ENCODE measurements around the gene BLNK. TPM values are rescaled to one million over a fixed set of nuclear protein-coding genes. Genes with fewer than 3 reads are reported as not detected.

BLNK gene
- total and polyA plus RNA-seq, 2 of the 13 experiments (the other 11 are each of a cell fraction or from before 2014, with no cell fraction given) = not detected

- ATAC-seq (no peak), FAIRE-seq (no peak), DNase-seq (ENCODE audit: low spot score) (no peak)
- intact Hi-C loops (cut with micrococcal nuclease; ENCODE audit: unreplicated experiment) (no loop called here), in situ Hi-C loops (cut with HindIII; ENCODE audit: extremely low pct_ligation_motif_present, low pct_unique_long_range_greater_than_20kb) (no loop called here)
- Histone ChIP-seq H3K9ac (ENCODE audit: insufficient read depth, low read depth, low read length) (no peak overlapping the region), H3K27ac (ENCODE audit: extremely low read length, insufficient read depth, low read length) (no peak overlapping the region), H4K20me1 (ENCODE audit: insufficient read depth, low read length) (no peaks in the 10 kb centered on the region), H3K9me3 (ENCODE audit: low read length) (no peaks in the 10 kb centered on the region), H3K4me1 (ENCODE audit: insufficient read depth, low read length) (peaks cover 11% of the 10 kb centered on the region), H2AFZ (ENCODE audit: low read length) (no peak overlapping the region), H3K79me2 (ENCODE audit: insufficient read depth, low read length) (no peaks in the 10 kb centered on the region), H3K27me3 (ENCODE audit: control insufficient read depth in 1 of 2, insufficient read depth in 2 of 2, low read length in 2 of 2) (no peaks in the 10 kb centered on the region; a peak in 1 of 5 replicates), H3K4me2 (ENCODE audit: low read depth, low read length) (no peak overlapping the region), H3K36me3 (replicated peaks in 1 of 2; ENCODE audit: control insufficient read depth in 1 of 2, insufficient read depth in 2 of 2, low read length in 2 of 2) (no peaks in the 10 kb centered on the region), H3K4me3 (replicated peaks in 1 of 3; ENCODE audit: insufficient read depth in 1 of 3, low read depth in 2 of 3, low read length in 3 of 3) (no peak overlapping the region)
- BruUV-seq (replicated peaks) = no TSS peak
- POLR2A ChIA-PET = no interaction called here
- CTCF ChIA-PET (ENCODE audit: low intra/inter-chr PET ratio, low total read pairs) = no interaction called here
- 3% methylated on average over 2 of the region's 2 CpGs for WGBS (ENCODE audit: low lambda C conversion rate)
- TF ChIP-seq TMF1 (CRISPR knock-in tag; IDR thresholded peaks at IDR 0.05; ENCODE audit: low read depth) (no peak), ZNF639 (CRISPR knock-in tag; conservative IDR thresholded peaks at IDR 0.05) (no peak), ZBTB25 (CRISPR knock-in tag; IDR thresholded peaks at IDR 0.05) (no peak), ISX (CRISPR knock-in tag; conservative IDR thresholded peaks at IDR 0.05) (no peak), ZNF33A (CRISPR knock-in tag; IDR thresholded peaks at IDR 0.05; ENCODE audit: borderline replicate concordance) (no peak), ZC3H4 (CRISPR knock-in tag; IDR thresholded peaks at IDR 0.05; ENCODE audit: borderline replicate concordance) (no peak), ZNF576 (CRISPR knock-in tag; IDR thresholded peaks at IDR 0.05) (no peak), HMGXB3 (CRISPR knock-in tag; IDR thresholded peaks at IDR 0.05; ENCODE audit: borderline replicate concordance) (no peak), ZXDC (CRISPR knock-in tag; IDR thresholded peaks at IDR 0.05) (no peak), THRA (CRISPR knock-in tag; IDR thresholded peaks at IDR 0.05; ENCODE audit: borderline replicate concordance) (no peak), MBD4 (IDR thresholded peaks at IDR 0.05; ENCODE audit: borderline replicate concordance, low read length) (no peak), ZNF552 (CRISPR knock-in tag; IDR thresholded peaks at IDR 0.05; ENCODE audit: borderline replicate concordance) (no peak), GATAD1 (CRISPR knock-in tag; IDR thresholded peaks at IDR 0.05) (no peak), KDM3A (CRISPR knock-in tag; IDR thresholded peaks at IDR 0.05; ENCODE audit: low read depth) (no peak)
Measured at GRCh38 chr10:96283351-96283750, 12.0 kb upstream of the BLNK start.
